SHP77 (cell line): ENCODE measurements around the gene VEGFD.

ENCODE experiments used
- DNase-seq, 2 experiments: peaks; one replicate each; lab custom pipeline; 2025; lab: John Stamatoyannopoulos, UW

VEGFD gene

GRCh38 chrX:15384304-15384703 is at the start of gene VEGFD:
Gene VEGFD, minus strand, starts transcription at chrX:15384413. Its CDS starts 467 bp downstream, at chrX:15383946.
- no peak for DNase-seq

GRCh38 chrX:15430584-15430983 is 46.4 kb upstream of the VEGFD start:
- DNase-seq: no peak

GRCh38 chrX:15430076-15430475 is 45.9 kb upstream of the VEGFD start:
- DNase-seq: no peak

GRCh38 chrX:15425024-15425423 is 40.8 kb upstream of the VEGFD start:
- no peak for DNase-seq

GRCh38 chrX:15418707-15419181 is 34.5 kb upstream of the VEGFD start:
- no peak for DNase-seq

GRCh38 chrX:15418041-15418706 is 34.0 kb upstream of the VEGFD start:
- DNase-seq: no peak

- no peak for DNase-seq
Measured at GRCh38 chrX:15416133-15416993, 32.1 kb upstream of the VEGFD start.

GRCh38 chrX:15413101-15413500 is 28.9 kb upstream of the VEGFD start:
- DNase-seq: no peak

- no peak for DNase-seq
Measured at GRCh38 chrX:15410947-15411346, 26.7 kb upstream of the VEGFD start.

GRCh38 chrX:15410430-15410829 is 26.2 kb upstream of the VEGFD start:
- DNase-seq: no peak

GRCh38 chrX:15405846-15406245 is 21.6 kb upstream of the VEGFD start:
- no peak for DNase-seq

- DNase-seq: no peak
Measured at GRCh38 chrX:15404401-15405096, 20.3 kb upstream of the VEGFD start.

- DNase-seq: no peak
Measured at GRCh38 chrX:15401378-15401777, 17.2 kb upstream of the VEGFD start.

GRCh38 chrX:15399962-15400391 is 15.8 kb upstream of the VEGFD start:
- DNase-seq: no peak

- DNase-seq: no peak
Measured at GRCh38 chrX:15398874-15399273, 14.7 kb upstream of the VEGFD start.

- no peak for DNase-seq
Measured at GRCh38 chrX:15395789-15396188, 11.6 kb upstream of the VEGFD start.

- DNase-seq: no peak
Measured at GRCh38 chrX:15391850-15392249, 7.6 kb upstream of the VEGFD start.

GRCh38 chrX:15382813-15383212 is 1.4 kb downstream of the VEGFD start:
- DNase-seq: no peak

- no peak for DNase-seq
Measured at GRCh38 chrX:15376956-15377355, 7.3 kb downstream of the VEGFD start.

GRCh38 chrX:15373976-15374375 is 10.2 kb downstream of the VEGFD start:
- no peak for DNase-seq

- DNase-seq: no peak
Measured at GRCh38 chrX:15366506-15367352, 17.5 kb downstream of the VEGFD start.

- no peak for DNase-seq
Measured at GRCh38 chrX:15359701-15360100, 24.5 kb downstream of the VEGFD start.
